ENCODE results near the gene HDAC9.

HDAC9 gene

GRCh38 chr7:18494406-18494805, 1.1 kb upstream of the HDAC9 start:
- H3K4me3 ChIP-seq (ENCODE audit: insufficient read depth, low read length, poor library complexity, severe bottlenecking) = no peak overlapping the region
- H3K9ac ChIP-seq (ENCODE audit: low read length) = no peak overlapping the region
- no peaks in the 10 kb centered on the region for H3K9me2 ChIP-seq (replicated peaks; ENCODE audit: insufficient read depth, low read length)
- no peaks in the 10 kb centered on the region for H3K9me3 ChIP-seq (ENCODE audit: insufficient read depth, low read length)
- H3K36me3 ChIP-seq (ENCODE audit: low read length) = no peaks in the 10 kb centered on the region
- peaks cover 7% of the 10 kb centered on the region; the same call in 1 of the 2 replicates for H3K79me2 ChIP-seq (ENCODE audit: insufficient read depth, low read length)
- H3K27ac ChIP-seq (ENCODE audit: low read depth, low read length) = no peak overlapping the region
- 0 out of 2 replicates have a peak, but pooled peaks cover 3% of the 10 kb centered on the region for H3F3A ChIP-seq (ENCODE audit: insufficient read depth)
- H2AFZ ChIP-seq (ENCODE audit: low read depth, low read length, severe bottlenecking) = no peak overlapping the region
- TF ChIP-seq CTCF (IDR thresholded peaks at IDR 0.05; ENCODE audit: insufficient read depth, low read length, poor library complexity, severe bottlenecking) = no peak
- TF ChIP-seq EZH2phosphoT487 (conservative IDR thresholded peaks at IDR 0.05; ENCODE audit: low read length) = no peak
- no peak overlapping the region for H3K4me2 ChIP-seq (ENCODE audit: low read depth, low read length, poor library complexity, severe bottlenecking)
- no peaks in the 10 kb centered on the region for H4K20me1 ChIP-seq (ENCODE audit: low read depth, low read length)
- H3K27me3 ChIP-seq (ENCODE audit: low read length) = no peaks in the 10 kb centered on the region

- no peak overlapping the region for H3K4me3 ChIP-seq (ENCODE audit: insufficient read depth, low read length, poor library complexity, severe bottlenecking)
- no peaks in the 10 kb centered on the region for H4K20me1 ChIP-seq (ENCODE audit: low read depth, low read length)
- H3K27ac ChIP-seq (ENCODE audit: low read depth, low read length) = no peak overlapping the region; the same call in 1 of the 2 replicates
- H3K4me2 ChIP-seq (ENCODE audit: low read depth, low read length, poor library complexity, severe bottlenecking) = peak overlapping the region; percentile 60
- H3K9me2 ChIP-seq (replicated peaks; ENCODE audit: insufficient read depth, low read length) = no peaks in the 10 kb centered on the region
- H3F3A ChIP-seq (ENCODE audit: insufficient read depth) = 0 out of 2 replicates have a peak, but pooled peaks cover 3% of the 10 kb centered on the region
- H3K27me3 ChIP-seq (ENCODE audit: low read length) = no peaks in the 10 kb centered on the region
- H3K9ac ChIP-seq (ENCODE audit: low read length) = no peak overlapping the region
- no peaks in the 10 kb centered on the region for H3K36me3 ChIP-seq (ENCODE audit: low read length)
- no peaks in the 10 kb centered on the region for H3K9me3 ChIP-seq (ENCODE audit: insufficient read depth, low read length)
- peaks cover 10% of the 10 kb centered on the region; the same call in 1 of the 2 replicates for H3K79me2 ChIP-seq (ENCODE audit: insufficient read depth, low read length)
- TF ChIP-seq CTCF (IDR thresholded peaks at IDR 0.05; ENCODE audit: insufficient read depth, low read length, poor library complexity, severe bottlenecking) = no peak
- TF ChIP-seq EZH2phosphoT487 (conservative IDR thresholded peaks at IDR 0.05; ENCODE audit: low read length) = no peak
- no peak overlapping the region for H2AFZ ChIP-seq (ENCODE audit: low read depth, low read length, severe bottlenecking)
Measured at GRCh38 chr7:18494821-18495408, 634 bp upstream of the HDAC9 start.

- Histone ChIP-seq H3K27me3 (ENCODE audit: low read length) (no peaks in the 10 kb centered on the region), H3K4me2 (ENCODE audit: low read depth, low read length, poor library complexity, severe bottlenecking) (peak overlapping the region; percentile 60), H2AFZ (ENCODE audit: low read depth, low read length, severe bottlenecking) (no peak overlapping the region), H3K36me3 (ENCODE audit: low read length) (no peaks in the 10 kb centered on the region), H3K4me3 (ENCODE audit: insufficient read depth, low read length, poor library complexity, severe bottlenecking) (peak overlapping the region; percentile 42), H3F3A (ENCODE audit: insufficient read depth) (0 out of 2 replicates have a peak, but pooled peaks cover 3% of the 10 kb centered on the region), H3K9me3 (ENCODE audit: insufficient read depth, low read length) (no peaks in the 10 kb centered on the region), H3K9me2 (replicated peaks; ENCODE audit: insufficient read depth, low read length) (no peaks in the 10 kb centered on the region), H4K20me1 (ENCODE audit: low read depth, low read length) (no peaks in the 10 kb centered on the region), H3K9ac (ENCODE audit: low read length) (peak overlapping the region; percentile 53), H3K79me2 (ENCODE audit: insufficient read depth, low read length) (peaks cover 10% of the 10 kb centered on the region; the same call in 1 of the 2 replicates), H3K27ac (ENCODE audit: low read depth, low read length) (peak overlapping the region; percentile 48; the same call in 1 of the 2 replicates)
- TF ChIP-seq EZH2phosphoT487 (conservative IDR thresholded peaks at IDR 0.05; ENCODE audit: low read length) (no peak), CTCF (IDR thresholded peaks at IDR 0.05; ENCODE audit: insufficient read depth, low read length, poor library complexity, severe bottlenecking) (no peak)
Measured at GRCh38 chr7:18496341-18496700, 772 bp downstream of the HDAC9 start.
